ENCODE results near the gene DSC3.

GRCh38 chr18:31049189-31049588 lies 6.6 kb upstream of the DSC3 start:
- no peak for TF ChIP-seq CTCF (IDR thresholded peaks at IDR 0.05)
- TF ChIP-seq POLR2AphosphoS5 (IDR thresholded peaks at IDR 0.05), result no peak
- TF ChIP-seq POLR2A (IDR thresholded peaks at IDR 0.05), result no peak
